HepG2 (cell line): ENCODE measurements around the gene PLVAP. TPM values are rescaled to one million over a fixed set of nuclear protein-coding genes. Genes with fewer than 3 reads are reported as not detected.

Experiments
- FOXA3 ChIP-seq: IDR thresholded peaks from 2 replicates; pipeline ENCODE4 v1.6.1; 2016; ENCODE audit warnings: missing genetic modification reagents, missing compliant biosample characterization
- FOXJ3 ChIP-seq: sonication (generic); formaldehyde crosslinking; IDR thresholded peaks from 2 replicates; pipeline ENCODE4 v1.4.0; 2020; ENCODE audit warnings: missing genetic modification reagents, mild to moderate bottlenecking, borderline replicate concordance
- FOXK2 ChIP-seq: fragments of 450-650 bp; IDR thresholded peaks from 2 replicates; pipeline ENCODE4 v1.6.1; 2016
- GABPB1 ChIP-seq: IDR thresholded peaks from 2 replicates; pipeline ENCODE4 v1.6.1; 2016; ENCODE audit warnings: mild to moderate bottlenecking, missing genetic modification reagents, moderate library complexity, missing compliant biosample characterization
- HNRNPL ChIP-seq: fragments of 200-400 bp; formaldehyde crosslinking; IDR thresholded peaks from 2 replicates; pipeline ENCODE4 v1.6.1; 2017; ENCODE audit warnings: mild to moderate bottlenecking, low read depth, low read length
- MBD4 ChIP-seq: IDR thresholded peaks from 2 replicates; pipeline ENCODE4 v1.6.1; 2012; ENCODE audit warnings: low read length, inconsistent platforms, borderline replicate concordance
- MIER2 ChIP-seq: IDR thresholded peaks from 2 replicates; pipeline ENCODE4 v1.6.1; 2016; ENCODE audit warnings: missing biosample characterization, missing genetic modification reagents
- NFYB ChIP-seq: sonication (generic); formaldehyde crosslinking; IDR thresholded peaks from 2 replicates; pipeline ENCODE4 v1.4.0; 2020; ENCODE audit warnings: missing genetic modification reagents
- NR2F2 ChIP-seq: IDR thresholded peaks from 2 replicates; pipeline ENCODE4 v1.6.1; 2012; ENCODE audit warnings: low read depth, inconsistent platforms, borderline replicate concordance
- SIN3A ChIP-seq: IDR thresholded peaks from 2 replicates; pipeline ENCODE4 v1.6.1; 2011; ENCODE audit warnings: low read depth, mild to moderate bottlenecking, control low read depth, low read length, borderline replicate concordance
- SIN3B ChIP-seq: fragments of 150-350 bp; IDR thresholded peaks from 2 replicates; pipeline ENCODE4 v1.6.1; 2014; ENCODE audit warnings: low read length
- SP2 ChIP-seq: sonication (generic); formaldehyde crosslinking; IDR thresholded peaks from 2 replicates; pipeline ENCODE4 v1.5.1; 2020; ENCODE audit warnings: mild to moderate bottlenecking, missing genetic modification reagents
- THAP11 ChIP-seq: IDR thresholded peaks from 2 replicates; pipeline ENCODE4 v1.6.1; 2016; ENCODE audit warnings: missing biosample characterization, missing genetic modification reagents
- ZFP41 ChIP-seq: sonication (generic); formaldehyde crosslinking; IDR thresholded peaks from 2 replicates; pipeline ENCODE4 v1.4.0; 2020; ENCODE audit warnings: mild to moderate bottlenecking, missing genetic modification reagents, borderline replicate concordance
- ZFP90 ChIP-seq: sonication (generic); formaldehyde crosslinking; IDR thresholded peaks from 2 replicates; pipeline ENCODE4 v1.8.0; 2022; ENCODE audit warnings: missing genetic modification reagents, mild to moderate bottlenecking, inconsistent platforms, borderline replicate concordance
- ZNF543 ChIP-seq: sonication (generic); formaldehyde crosslinking; IDR thresholded peaks from 2 replicates; pipeline ENCODE4 v1.4.0; 2020; ENCODE audit warnings: mild to moderate bottlenecking, missing genetic modification reagents
- ZNF552 ChIP-seq: sonication (generic); formaldehyde crosslinking; IDR thresholded peaks from 2 replicates; pipeline ENCODE4 v1.9.0; 2022; ENCODE audit warnings: missing genetic modification reagents, mild to moderate bottlenecking, borderline replicate concordance
- ZNF597 ChIP-seq: sonication (generic); formaldehyde crosslinking; IDR thresholded peaks from 2 replicates; pipeline ENCODE4 v1.5.0; 2020; ENCODE audit warnings: missing genetic modification reagents
- ZNF766 ChIP-seq: sonication (generic); formaldehyde crosslinking; IDR thresholded peaks from 2 replicates; pipeline ENCODE4 v1.5.0; 2020; ENCODE audit warnings: missing genetic modification reagents, borderline replicate concordance
- ZNF883 ChIP-seq: sonication (generic); formaldehyde crosslinking; IDR thresholded peaks from 2 replicates; pipeline ENCODE4 v1.5.1; 2020; ENCODE audit warnings: mild to moderate bottlenecking, missing genetic modification reagents; ENCODE audit errors: not compliant biosample characterization
- polyA plus RNA-seq, 8 experiments: library from polyadenylated mRNA; depleted of rRNA in 3 of 8; stranded (reverse) in 7 of 8; unstranded in 1 of 8; fragments of >200 nt; fragmentation: Illumina TruSeq in 4 of 8; extraction: Trizol in 4 of 8; gene quantifications; 2 replicates each; pipeline versions ENCODE4 v1.2.1 to v1.2.3, GENCODE V29; 2011 to 2016; ENCODE audit warnings: low read depth in 4 of 8, missing spikeins in 1 of 8, mixed read lengths in 1 of 8; ENCODE audit not compliant: insufficient read depth in 1 of 8
- total RNA-seq, 5 experiments: library from RNA; depleted of rRNA; stranded (reverse); fragments of >200 nt; fragmentation: Illumina TruSeq; extraction: Trizol; gene quantifications; 2 replicates each; pipeline ENCODE4 v1.2.3, GENCODE V29; 2016; ENCODE audit warnings: low read depth in 1 of 5
- TF ChIP-seq, protein P1 (sequence below): sonication (generic); formaldehyde crosslinking; IDR thresholded peaks from 2 replicates; pipeline ENCODE4 v1.8.1; 2023; ENCODE audit warnings: mild to moderate bottlenecking, missing genetic modification reagents
- TF ChIP-seq, protein P2 (sequence below): sonication (generic); formaldehyde crosslinking; IDR thresholded peaks from 2 replicates; pipeline ENCODE4 v1.4.0; 2020; ENCODE audit warnings: mild to moderate bottlenecking, missing genetic modification reagents
- TF ChIP-seq, protein P3 (sequence below), 2 experiments: fragments of 450-650 bp in 1 of 2; sonication (generic) in 1 of 2; formaldehyde crosslinking; IDR thresholded peaks; 2 replicates each; pipeline versions ENCODE4 v1.5.0 to v1.8.0; 2020 to 2022; ENCODE audit warnings: mild to moderate bottlenecking in 1 of 2, missing genetic modification reagents in 1 of 2
- TF ChIP-seq, protein P4 (sequence below): sonication (generic); formaldehyde crosslinking; IDR thresholded peaks from 2 replicates; pipeline ENCODE4 v1.4.0; 2020; ENCODE audit warnings: missing genetic modification reagents

The PLVAP gene
- total and polyA plus RNA-seq, 2 of the 13 experiments (the other 11 are each of a cell fraction or from before 2014, with no cell fraction given): 0.26 TPM; not detected in 1

DNA sequence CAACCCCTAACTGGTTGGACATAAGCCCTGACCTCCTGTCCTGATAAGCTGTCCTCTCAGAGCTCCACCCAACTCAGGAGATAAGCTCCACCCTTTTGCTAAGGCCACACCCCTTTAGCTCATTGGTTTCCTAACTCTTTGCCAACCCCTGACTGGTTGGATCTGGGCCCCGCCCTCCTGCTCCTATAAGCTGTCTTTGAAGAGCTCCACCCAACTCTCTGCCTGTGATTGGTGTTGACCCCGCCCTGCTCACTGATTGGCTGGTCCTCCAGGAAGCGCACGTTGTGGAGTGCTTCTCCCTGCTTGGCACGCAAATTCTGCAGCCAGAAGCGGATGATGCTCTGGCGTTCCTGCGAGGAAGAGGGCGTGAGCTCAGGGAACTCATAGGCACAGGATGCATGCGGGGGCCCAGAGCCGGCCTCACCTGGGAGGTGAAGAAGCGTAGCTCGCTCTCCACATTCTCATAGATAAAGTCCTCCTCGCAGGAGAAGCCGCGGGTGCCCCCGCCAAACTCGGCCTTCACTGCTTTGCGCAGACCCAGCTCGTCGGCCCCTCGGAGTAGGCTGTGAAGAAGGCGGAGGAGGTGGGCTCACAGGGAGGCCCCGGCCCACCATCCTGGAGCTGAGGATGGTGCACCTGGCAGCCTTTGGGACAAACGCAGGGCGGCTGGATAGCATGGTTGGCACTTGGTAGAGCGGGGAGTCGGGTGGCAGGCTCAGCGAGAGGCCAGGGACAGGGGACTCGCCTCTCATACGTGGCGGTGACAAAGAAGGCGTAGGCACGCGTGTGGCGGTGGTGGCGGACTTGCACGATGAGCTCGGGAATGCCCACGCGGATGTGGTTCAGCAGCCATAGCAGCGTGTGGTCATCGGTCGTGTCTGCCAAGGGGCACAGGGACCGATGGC is 44.2 kb downstream of the PLVAP start (continued):
- TF ChIP-seq ZNF883 (CRISPR knock-in tag) (no peak), ZNF543 (CRISPR knock-in tag) (no peak), MIER2 (no peak), ZNF766 (CRISPR knock-in tag) (no peak), FOXA3 (no peak), ZNF597 (CRISPR knock-in tag) (no peak), GABPB1 (CRISPR knock-in tag) (peak; percentile 31; the same call in 1 of the 2 replicates), THAP11 (no peak), FOXJ3 (CRISPR knock-in tag) (no peak), HNRNPL (0 out of 2 replicates have a peak, but pooled peaks have one; percentile 26), SP2 (peak; percentile 46; the same call in 1 of the 2 replicates), ZNF552 (no peak), ZFP90 (CRISPR knock-in tag) (no peak), ZFP41 (no peak), FOXK2 (no peak), NFYB (CRISPR knock-in tag) (peak; percentile 82), MBD4 (no peak), SIN3B (no peak), NR2F2 (no peak), SIN3A (no peak)
- TF ChIP-seq, protein P1, sequence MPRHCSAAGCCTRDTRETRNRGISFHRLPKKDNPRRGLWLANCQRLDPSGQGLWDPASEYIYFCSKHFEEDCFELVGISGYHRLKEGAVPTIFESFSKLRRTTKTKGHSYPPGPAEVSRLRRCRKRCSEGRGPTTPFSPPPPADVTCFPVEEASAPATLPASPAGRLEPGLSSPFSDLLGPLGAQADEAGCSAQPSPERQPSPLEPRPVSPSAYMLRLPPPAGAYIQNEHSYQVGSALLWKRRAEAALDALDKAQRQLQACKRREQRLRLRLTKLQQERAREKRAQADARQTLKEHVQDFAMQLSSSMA (CRISPR knock-in tag): no peak
- TF ChIP-seq, protein P2, sequence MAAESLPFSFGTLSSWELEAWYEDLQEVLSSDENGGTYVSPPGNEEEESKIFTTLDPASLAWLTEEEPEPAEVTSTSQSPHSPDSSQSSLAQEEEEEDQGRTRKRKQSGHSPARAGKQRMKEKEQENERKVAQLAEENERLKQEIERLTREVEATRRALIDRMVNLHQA (CRISPR knock-in tag): no peak
- TF ChIP-seq, protein P3, sequence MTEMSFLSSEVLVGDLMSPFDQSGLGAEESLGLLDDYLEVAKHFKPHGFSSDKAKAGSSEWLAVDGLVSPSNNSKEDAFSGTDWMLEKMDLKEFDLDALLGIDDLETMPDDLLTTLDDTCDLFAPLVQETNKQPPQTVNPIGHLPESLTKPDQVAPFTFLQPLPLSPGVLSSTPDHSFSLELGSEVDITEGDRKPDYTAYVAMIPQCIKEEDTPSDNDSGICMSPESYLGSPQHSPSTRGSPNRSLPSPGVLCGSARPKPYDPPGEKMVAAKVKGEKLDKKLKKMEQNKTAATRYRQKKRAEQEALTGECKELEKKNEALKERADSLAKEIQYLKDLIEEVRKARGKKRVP (CRISPR knock-in tag; IDR thresholded peaks at IDR 0.05): no peak
- TF ChIP-seq, protein P4, sequence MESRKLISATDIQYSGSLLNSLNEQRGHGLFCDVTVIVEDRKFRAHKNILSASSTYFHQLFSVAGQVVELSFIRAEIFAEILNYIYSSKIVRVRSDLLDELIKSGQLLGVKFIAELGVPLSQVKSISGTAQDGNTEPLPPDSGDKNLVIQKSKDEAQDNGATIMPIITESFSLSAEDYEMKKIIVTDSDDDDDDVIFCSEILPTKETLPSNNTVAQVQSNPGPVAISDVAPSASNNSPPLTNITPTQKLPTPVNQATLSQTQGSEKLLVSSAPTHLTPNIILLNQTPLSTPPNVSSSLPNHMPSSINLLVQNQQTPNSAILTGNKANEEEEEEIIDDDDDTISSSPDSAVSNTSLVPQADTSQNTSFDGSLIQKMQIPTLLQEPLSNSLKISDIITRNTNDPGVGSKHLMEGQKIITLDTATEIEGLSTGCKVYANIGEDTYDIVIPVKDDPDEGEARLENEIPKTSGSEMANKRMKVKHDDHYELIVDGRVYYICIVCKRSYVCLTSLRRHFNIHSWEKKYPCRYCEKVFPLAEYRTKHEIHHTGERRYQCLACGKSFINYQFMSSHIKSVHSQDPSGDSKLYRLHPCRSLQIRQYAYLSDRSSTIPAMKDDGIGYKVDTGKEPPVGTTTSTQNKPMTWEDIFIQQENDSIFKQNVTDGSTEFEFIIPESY (CRISPR knock-in tag): peak; percentile 75; the same call in 1 of the 2 replicates
